Glomerular endothelial cell (primary cell): ENCODE measurements around the gene CBFA2T2. TPM values are rescaled to one million over a fixed set of nuclear protein-coding genes. Genes with fewer than 3 reads are reported as not detected.
"Not testable (repeated sequence)": the region's sequence is repeated elsewhere in the genome, so short reads cannot be mapped to it uniquely, and the experiment has no call there.

Experiments used
- DNase-seq: peaks from one replicate; pipeline ENCODE4 v3.0.0-alpha.2; 2011; ENCODE audit warnings: low read depth, low spot score; ENCODE audit errors: extremely low read depth
- total RNA-seq: library from RNA; depleted of rRNA; stranded (reverse); fragments of >200 nt; gene quantifications from 2 replicates; pipeline ENCODE4 v1.2.3, GENCODE V29; 2015

The CBFA2T2 gene
- total RNA-seq, 1 donor from 2014 or later: 14.9 TPM

DNA sequence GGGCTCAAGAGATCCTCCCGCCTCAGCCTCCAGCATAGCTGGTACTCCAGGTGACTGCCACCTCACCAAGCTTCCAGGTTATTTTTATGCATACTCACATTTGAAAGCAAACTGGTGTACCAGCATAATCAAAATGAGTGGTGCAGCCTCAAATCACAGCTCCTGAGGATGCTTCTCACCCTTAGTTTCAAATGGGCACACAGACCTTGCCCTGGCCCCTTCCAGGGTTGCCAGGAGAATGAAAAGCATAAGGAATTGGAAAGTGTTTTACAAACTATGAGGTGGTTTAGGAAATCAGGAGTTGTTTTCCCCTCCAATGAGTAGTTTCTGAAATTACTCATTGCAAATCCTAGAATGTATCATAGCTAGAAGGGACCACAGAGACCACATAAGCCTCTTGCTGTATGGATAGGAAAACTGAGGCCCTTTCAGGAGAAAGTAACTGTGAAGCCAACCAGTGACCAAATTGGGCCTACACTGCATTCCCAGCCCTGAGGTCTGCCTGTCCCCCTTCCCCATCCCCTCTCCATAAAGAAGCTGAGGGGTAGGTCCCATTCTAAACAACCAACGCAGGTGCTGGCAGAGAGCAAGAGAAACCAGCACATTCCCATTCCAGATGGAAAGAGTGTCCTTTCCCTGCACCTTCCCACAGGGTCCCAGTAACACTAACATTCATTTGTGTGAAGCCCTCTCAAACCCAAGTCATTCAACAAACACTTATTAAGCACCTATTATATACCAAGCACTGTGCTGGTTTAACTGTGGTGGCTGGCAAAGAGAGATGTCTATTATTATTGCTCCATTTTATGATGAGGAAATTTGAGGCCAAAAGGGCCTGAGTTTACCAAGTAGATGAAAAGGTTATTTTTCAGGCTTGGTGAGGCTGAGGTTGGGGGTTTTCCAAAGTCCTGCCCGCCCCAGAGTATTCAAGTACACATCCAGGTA is 198.4 kb downstream of the CBFA2T2 start:
- DNase-seq: no peak

DNA sequence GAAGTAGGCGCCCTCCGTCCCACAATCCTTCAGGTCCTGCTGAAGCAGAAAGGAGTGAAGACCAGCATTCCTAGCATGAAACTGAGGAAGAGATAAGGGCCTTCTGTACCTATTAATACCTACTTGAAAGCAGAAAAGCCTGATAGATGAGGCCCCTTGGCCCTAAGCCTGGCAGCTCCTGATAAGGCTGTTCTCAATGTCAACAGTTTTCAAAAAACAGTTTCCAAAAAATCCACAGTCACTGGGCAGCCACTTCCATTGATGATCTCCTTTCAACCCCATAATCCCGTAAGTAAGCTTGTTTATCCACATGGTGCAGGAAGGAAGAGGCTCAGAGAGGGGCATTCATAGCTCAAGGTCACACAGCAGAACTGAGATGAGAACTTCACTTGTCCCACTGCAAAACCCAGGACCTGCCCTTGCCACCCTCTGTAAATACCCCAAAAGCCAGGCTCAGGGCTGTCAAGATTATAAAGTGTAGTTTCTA is 199.1 kb downstream of the CBFA2T2 start:
- no peak for DNase-seq

DNA sequence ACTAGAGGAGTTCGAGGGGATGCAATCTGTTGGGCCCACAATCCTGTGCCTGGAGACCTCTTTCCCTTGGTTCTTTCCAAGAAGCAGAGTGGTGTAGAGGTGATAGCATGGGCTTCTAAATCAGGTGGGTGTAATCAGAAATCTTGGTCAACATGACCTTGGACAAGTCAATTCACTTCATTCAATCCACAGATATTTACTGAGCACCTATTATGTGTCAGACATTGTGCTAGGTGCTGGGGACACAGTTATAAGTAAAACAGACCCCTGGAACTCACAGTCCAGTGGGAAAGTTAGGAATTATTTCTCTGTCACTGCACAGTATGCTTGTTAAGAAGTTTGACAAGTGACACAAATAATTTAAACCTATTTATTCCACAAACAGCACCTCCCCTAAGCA is 199.6 kb downstream of the CBFA2T2 start:
- no peak for DNase-seq

DNA sequence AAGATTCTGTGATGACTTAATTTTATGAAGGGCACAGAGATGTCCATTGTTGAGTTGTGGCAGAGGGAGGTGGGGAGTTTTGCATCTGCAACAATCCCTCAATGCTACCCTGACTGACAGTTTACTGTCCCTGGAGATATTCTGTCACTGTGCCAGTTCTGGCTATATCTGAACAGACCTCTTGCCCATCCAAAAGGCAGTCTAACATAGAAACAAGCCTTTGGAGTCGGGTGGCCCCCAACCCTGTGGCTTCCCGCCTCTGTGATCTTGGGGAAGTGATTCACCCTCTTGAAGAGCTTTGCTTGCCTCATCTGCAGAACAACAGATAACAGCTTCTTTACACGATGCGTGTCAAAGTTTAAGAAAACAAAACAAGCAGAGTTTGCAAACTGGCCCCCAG is 200.1 kb downstream of the CBFA2T2 start:
- DNase-seq: no peak

DNA sequence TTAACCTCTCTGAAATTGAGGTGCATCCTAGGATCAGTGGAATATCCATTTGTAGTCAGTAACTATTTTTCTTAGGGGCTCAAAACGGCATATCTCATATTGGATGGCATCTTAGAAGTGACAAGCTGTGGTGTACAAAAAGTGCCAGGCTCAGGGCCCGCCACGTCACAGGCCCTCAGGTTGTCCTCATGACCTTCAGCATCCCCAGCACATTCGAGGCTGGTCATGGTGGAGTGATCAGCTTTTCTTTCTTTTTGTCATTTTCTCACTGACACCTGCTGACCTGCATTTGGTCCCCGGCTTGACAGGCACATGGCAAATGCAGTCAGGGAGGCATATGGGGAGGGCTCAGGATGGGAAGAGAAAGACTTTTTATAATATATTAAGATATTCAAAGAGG is 203.4 kb downstream of the CBFA2T2 start:
- DNase-seq: no peak

DNA sequence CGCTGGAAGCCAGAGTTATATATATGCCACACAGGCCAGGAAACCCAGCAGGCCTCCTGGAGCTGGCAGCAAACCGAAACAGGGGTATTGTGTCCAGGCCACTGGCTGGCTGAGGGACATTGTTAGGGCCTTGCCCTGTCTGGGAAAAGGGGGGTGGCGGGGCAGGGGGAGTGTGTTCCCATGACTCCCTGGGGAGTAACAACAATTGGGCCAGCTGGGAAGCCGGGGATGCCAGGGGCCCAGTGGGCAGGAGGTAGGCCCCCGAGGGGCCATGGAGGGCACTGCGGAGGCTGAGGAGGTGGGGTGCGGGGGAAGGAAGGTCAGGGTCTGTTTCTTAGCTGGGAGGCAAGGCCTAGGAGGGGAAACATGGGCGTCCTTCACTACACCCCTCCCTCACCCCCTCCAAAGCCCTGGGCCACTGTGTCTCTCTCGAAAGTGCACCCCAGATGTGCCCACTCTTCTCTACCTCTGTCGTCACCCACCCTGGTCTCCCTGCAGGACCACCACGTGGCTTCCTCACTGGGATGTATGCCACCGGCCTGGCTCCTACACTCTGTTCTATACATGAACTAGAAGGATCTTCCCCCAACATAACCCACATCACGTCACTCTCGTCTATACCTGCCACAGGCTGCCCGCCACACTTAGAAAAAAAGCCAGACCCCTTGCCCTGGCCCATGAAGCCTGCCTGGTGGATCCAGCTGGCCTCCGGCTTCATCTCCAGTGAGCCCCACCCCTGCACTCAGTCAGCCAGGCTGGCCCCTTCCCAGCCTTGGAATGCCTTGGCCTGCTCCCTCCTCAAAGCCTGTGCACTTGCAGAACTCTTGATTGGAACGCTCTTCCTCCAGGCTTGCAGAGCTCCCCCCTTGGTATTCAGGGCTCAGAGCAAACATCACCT is 204.1 kb downstream of the CBFA2T2 start:
- DNase-seq: no peak

DNA sequence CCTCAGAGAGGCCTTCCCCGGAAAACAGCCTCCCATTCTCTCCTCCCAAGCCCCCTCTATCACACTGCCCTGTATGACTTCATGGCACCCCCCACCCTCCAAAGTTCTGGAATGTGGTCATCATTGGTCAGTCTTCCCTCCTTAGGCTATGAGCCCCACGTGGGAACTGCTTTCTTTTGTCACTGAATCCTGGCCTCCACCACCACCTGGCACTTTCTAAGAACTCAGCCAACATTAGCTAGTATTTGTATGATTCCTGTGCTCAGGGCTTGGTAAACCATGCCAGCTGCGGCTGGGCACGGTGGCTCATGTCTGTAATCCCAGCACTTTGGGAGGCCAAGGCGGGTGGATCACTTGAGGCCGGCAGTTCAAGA is 204.7 kb downstream of the CBFA2T2 start:
- no peak for DNase-seq

DNA sequence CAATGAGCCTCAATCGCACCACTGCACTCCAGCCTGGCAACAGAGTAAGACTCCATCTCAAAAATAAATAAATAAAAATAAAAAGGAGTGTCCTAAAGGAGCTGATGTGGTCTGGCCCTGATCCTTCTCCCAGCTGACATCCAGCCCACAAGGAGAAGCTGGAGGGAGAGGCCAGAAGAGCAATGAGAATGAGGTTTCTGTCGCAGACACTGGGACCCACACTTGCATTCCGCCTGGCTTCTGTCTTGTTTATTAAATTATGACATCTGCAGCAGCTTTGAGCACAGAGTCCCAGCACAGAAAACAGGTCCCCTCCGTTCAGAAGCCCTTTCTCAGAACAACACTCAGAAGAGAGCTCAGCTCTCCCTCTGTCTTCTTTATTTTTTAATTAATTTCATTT is 206.6 kb downstream of the CBFA2T2 start:
- DNase-seq: no peak

DNA sequence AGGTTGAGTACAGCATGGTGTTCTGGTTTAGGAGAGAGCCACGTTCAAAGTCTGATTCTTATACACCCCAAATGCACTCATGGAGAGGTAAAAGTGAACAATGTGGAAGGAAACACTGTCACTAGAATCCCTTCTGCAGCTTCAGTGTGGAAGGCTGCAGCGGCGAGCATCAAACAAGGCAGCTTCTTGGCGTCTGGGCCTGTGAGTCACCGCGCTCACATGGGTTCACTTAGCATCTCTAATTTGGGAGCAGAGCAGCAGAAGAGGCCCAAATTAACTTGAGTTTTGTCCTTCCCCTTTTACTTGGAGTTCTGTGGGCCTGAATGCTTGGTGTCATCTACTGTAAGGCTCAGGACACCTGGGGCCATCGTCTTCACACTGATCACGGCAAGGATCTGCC is 207.2 kb downstream of the CBFA2T2 start:
- no peak for DNase-seq

DNA sequence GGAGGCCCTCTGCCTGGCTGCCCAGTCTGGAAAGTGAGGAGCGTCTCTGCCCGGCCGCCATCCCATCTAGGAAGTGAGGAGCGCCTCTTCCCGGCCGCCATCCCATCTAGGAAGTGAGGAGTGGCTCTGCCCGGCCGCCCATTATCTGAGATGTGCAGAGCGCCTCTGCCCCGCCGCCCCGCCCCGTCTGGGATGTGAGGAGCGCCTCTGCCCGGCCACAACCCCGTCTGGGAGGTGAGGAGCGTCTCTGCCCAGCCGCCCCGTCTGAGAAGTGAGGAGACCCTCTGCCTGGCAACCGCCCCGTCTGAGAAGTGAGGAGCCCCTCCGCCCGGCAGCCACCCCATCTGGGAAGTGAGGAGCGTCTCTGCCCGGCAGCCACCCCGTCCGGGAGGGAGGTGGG is 209.1 kb downstream of the CBFA2T2 start:
- not testable (repeated sequence) for DNase-seq

Other genes starting within 250 kb of the CBFA2T2 start
- not detected in 2 replicates for gene BPIFB1, start 206.9 kb upstream of the CBFA2T2 start, total RNA-seq
- 15.9 and 28.8 TPM in 2 replicates for gene CDK5RAP1, start 88.6 kb upstream of the CBFA2T2 start, total RNA-seq
- gene SNTA1, start 46.3 kb upstream of the CBFA2T2 start, total RNA-seq: 10.4 and 12.4 TPM in 2 replicates
- gene C20orf144, start 172.2 kb downstream of the CBFA2T2 start, total RNA-seq: not detected in 2 replicates
- 1.4 and 4.0 TPM in 2 replicates for gene ACTL10, start 176.8 kb downstream of the CBFA2T2 start, total RNA-seq
- gene NECAB3, start 184.3 kb downstream of the CBFA2T2 start, total RNA-seq: 18.2 and 31.9 TPM in 2 replicates
- 3.2 and 9.9 TPM in 2 replicates for gene E2F1, start 196.3 kb downstream of the CBFA2T2 start, total RNA-seq
- gene PXMP4, start 230.2 kb downstream of the CBFA2T2 start, total RNA-seq: 9.2 and 11.5 TPM in 2 replicates
- 2.6 and 4.3 TPM in 2 replicates for gene ZNF341, start 241.9 kb downstream of the CBFA2T2 start, total RNA-seq